PC-9 (cell line): Measurements from ENCODE around the gene OR12D1. TPM values are rescaled to one million over a fixed set of nuclear protein-coding genes. Genes with fewer than 3 reads are reported as not detected.

ENCODE experiments used
- BruUV-seq: library from RNA; stranded (reverse); fragments of 400-500 nt; replicated peaks from 2 replicates; lab custom pipeline; 2021; lab: Mats Ljungman, UMichigan
- CTCF ChIA-PET: fragments of 300-600 bp; sonication (Branson Sonifier 250); formaldehyde crosslinking; loops from one replicate; lab custom pipeline; 2022; ENCODE audit warnings: antibody characterized with exemption; lab: Charles Lee
- POLR2A ChIA-PET: fragments of 300-600 bp; sonication (Branson Sonifier 250); formaldehyde crosslinking; loops from one replicate; lab custom pipeline; 2022; ENCODE audit warnings: antibody characterized with exemption; ENCODE audit not compliant: unreplicated experiment; lab: Charles Lee
- DNase-seq, 2 experiments: peaks; one replicate each; pipeline versions ENCODE4 v3.0.0 to v3.0.0-alpha.2; 2015 to 2022; ENCODE audit warnings: mixed read lengths in 1 of 2
- H2AFZ ChIP-seq: fragments of 200-600 bp; sonication (generic); 2 replicates; pipeline ENCODE4 v1.8.1; 2017; ENCODE audit warnings: antibody characterized with exemption
- H3F3A ChIP-seq: fragments of 200-600 bp; sonication (generic); 2 replicates; pipeline ENCODE4 v1.8.1; 2017; ENCODE audit warnings: antibody characterized with exemption, mild to moderate bottlenecking, low read depth; ENCODE audit not compliant: insufficient read depth
- H3K27ac ChIP-seq: fragments of 200-600 bp; sonication (generic); 2 replicates; pipeline ENCODE4 v1.6.1; 2016; ENCODE audit warnings: mixed run types
- H3K27me3 ChIP-seq: fragments of 200-600 bp; sonication (generic); 2 replicates; pipeline ENCODE4 v1.6.1; 2016; ENCODE audit warnings: low read depth, mixed run types; ENCODE audit not compliant: insufficient read depth
- H3K36me3 ChIP-seq: fragments of 200-600 bp; sonication (generic); 2 replicates; pipeline ENCODE4 v1.6.1; 2016; ENCODE audit warnings: low read depth, mixed run types
- H3K4me1 ChIP-seq: fragments of 200-600 bp; sonication (generic); replicated peaks from 2 replicates; pipeline ENCODE4 v1.6.1; 2016; ENCODE audit warnings: mixed run types; ENCODE audit not compliant: insufficient read depth
- H3K4me2 ChIP-seq: fragments of 200-600 bp; sonication (generic); 2 replicates; pipeline ENCODE4 v1.6.1; 2017; ENCODE audit warnings: mixed run types
- H3K4me3 ChIP-seq: fragments of 200-600 bp; sonication (generic); 2 replicates; pipeline ENCODE4 v1.6.1; 2016; ENCODE audit warnings: mixed run types
- H3K79me2 ChIP-seq: fragments of 200-600 bp; sonication (generic); 2 replicates; pipeline ENCODE4 v1.6.1; 2017; ENCODE audit warnings: low read depth, mixed run types
- H3K9me2 ChIP-seq: fragments of 200-600 bp; sonication (generic); 2 replicates; pipeline ENCODE4 v1.8.1; 2017; ENCODE audit warnings: mild to moderate bottlenecking; ENCODE audit not compliant: insufficient read depth
- H3K9me3 ChIP-seq: fragments of 200-600 bp; sonication (generic); 2 replicates; pipeline ENCODE4 v1.8.1; 2016; ENCODE audit warnings: low read depth; ENCODE audit not compliant: insufficient read depth
- H4K20me1 ChIP-seq: fragments of 200-600 bp; sonication (generic); 2 replicates; pipeline ENCODE4 v1.8.1; 2017; ENCODE audit not compliant: insufficient read depth
- EZH2 ChIP-seq: fragments of 200-600 bp; sonication (generic); IDR thresholded peaks from 2 replicates; pipeline ENCODE4 v1.8.0; 2017; ENCODE audit warnings: antibody characterized with exemption, low read depth
- intact Hi-C: fragments of 100-400 bp; cut with micrococcal nuclease; formaldehyde crosslinking; loops from one replicate; pipeline ENCODE4 v1.10.0; 2022; ENCODE audit not compliant: unreplicated experiment
- total RNA-seq: library from RNA; stranded (reverse); gene quantifications from 2 replicates; pipeline ENCODE4 v1.2.3, GENCODE V29; 2021
- TF ChIP-seq, protein P1 (sequence below): fragments of 200-600 bp; sonication (generic); conservative IDR thresholded peaks from 2 replicates; pipeline ENCODE4 v1.6.1; 2017; ENCODE audit warnings: mixed run types, antibody characterized with exemption, mild to moderate bottlenecking, moderate library complexity

OR12D1 gene
- total RNA-seq, 1 experiment from 2014 or later: not detected

DNA sequence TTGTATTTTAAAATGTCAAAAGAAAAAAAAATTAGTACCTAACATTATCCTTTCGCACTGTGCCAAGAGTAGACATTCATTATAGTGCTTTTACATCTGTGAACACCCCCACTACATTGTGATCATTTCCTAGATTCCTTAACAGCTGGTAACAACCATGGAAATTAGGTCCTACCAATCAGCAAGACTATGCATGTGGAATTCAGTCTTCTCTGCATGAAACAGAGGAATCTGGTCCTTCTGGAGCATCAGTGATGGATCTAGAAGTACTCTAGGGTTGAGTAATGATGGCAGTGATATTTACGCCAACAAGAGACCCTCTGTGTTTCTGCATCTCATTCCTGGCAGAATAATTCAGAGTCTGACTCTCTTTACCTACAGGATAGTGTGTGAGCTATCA, 9.4 kb downstream of the OR12D1 start:
- Histone ChIP-seq H3K9me3 (no peaks in the 10 kb centered on the region), H2AFZ (no peak overlapping the region), H3K79me2 (no peaks in the 10 kb centered on the region), H3F3A (no peaks in the 10 kb centered on the region), H3K4me3 (no peak overlapping the region), H4K20me1 (0 out of 2 replicates have a peak, but pooled peaks cover 2% of the 10 kb centered on the region), H3K27me3 (peaks cover 15% of the 10 kb centered on the region; the same call in 1 of the 2 replicates), H3K27ac (no peak overlapping the region), H3K4me1 (no peaks in the 10 kb centered on the region), H3K36me3 (no peaks in the 10 kb centered on the region), H3K4me2 (no peak overlapping the region), H3K9me2 (peaks cover 4% of the 10 kb centered on the region; the same call in 1 of the 2 replicates)
- intact Hi-C loops: no loop called here
- no TSS peak for BruUV-seq
- DNase-seq: no peak
- no peak for TF ChIP-seq EZH2
- TF ChIP-seq, protein P1, sequence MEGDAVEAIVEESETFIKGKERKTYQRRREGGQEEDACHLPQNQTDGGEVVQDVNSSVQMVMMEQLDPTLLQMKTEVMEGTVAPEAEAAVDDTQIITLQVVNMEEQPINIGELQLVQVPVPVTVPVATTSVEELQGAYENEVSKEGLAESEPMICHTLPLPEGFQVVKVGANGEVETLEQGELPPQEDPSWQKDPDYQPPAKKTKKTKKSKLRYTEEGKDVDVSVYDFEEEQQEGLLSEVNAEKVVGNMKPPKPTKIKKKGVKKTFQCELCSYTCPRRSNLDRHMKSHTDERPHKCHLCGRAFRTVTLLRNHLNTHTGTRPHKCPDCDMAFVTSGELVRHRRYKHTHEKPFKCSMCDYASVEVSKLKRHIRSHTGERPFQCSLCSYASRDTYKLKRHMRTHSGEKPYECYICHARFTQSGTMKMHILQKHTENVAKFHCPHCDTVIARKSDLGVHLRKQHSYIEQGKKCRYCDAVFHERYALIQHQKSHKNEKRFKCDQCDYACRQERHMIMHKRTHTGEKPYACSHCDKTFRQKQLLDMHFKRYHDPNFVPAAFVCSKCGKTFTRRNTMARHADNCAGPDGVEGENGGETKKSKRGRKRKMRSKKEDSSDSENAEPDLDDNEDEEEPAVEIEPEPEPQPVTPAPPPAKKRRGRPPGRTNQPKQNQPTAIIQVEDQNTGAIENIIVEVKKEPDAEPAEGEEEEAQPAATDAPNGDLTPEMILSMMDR: no peak
- CTCF ChIA-PET: no interaction called here
- POLR2A ChIA-PET: no interaction called here

DNA sequence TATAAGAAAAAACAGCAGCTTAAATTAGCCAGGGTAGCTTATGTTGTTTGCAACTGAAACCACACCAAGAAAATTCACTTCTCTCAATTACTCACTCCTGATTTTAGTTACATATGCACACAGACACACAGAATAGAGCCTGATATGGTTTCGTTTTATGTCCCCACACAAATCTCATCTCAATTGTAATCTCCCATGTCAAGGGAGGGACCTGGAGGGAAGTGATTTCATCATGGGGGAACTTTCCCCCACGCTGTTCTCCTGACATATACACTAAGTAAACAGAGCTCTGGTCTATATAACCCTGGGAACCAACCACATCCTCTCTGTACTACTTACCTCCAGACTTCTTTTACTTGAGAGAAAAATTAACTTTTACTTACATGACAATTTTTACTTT, 9.8 kb downstream of the OR12D1 start:
- POLR2A ChIA-PET: no interaction called here
- no peaks in the 10 kb centered on the region for H3F3A ChIP-seq
- H2AFZ ChIP-seq: no peak overlapping the region
- no peaks in the 10 kb centered on the region for H3K36me3 ChIP-seq
- no peak overlapping the region for H3K27ac ChIP-seq
- 0 out of 2 replicates have a peak, but pooled peaks cover 2% of the 10 kb centered on the region for H4K20me1 ChIP-seq
- CTCF ChIA-PET: no interaction called here
- peaks cover 17% of the 10 kb centered on the region; the same call in 1 of the 2 replicates for H3K27me3 ChIP-seq
- intact Hi-C loops: no loop called here
- TF ChIP-seq, protein P1: no peak
- no peak for TF ChIP-seq EZH2
- H3K79me2 ChIP-seq: no peaks in the 10 kb centered on the region
- DNase-seq: no peak
- no TSS peak for BruUV-seq
- H3K4me1 ChIP-seq: no peaks in the 10 kb centered on the region
- no peak overlapping the region for H3K4me3 ChIP-seq
- no peaks in the 10 kb centered on the region for H3K9me3 ChIP-seq
- H3K9me2 ChIP-seq: peaks cover 4% of the 10 kb centered on the region; the same call in 1 of the 2 replicates
- H3K4me2 ChIP-seq: no peak overlapping the region

DNA sequence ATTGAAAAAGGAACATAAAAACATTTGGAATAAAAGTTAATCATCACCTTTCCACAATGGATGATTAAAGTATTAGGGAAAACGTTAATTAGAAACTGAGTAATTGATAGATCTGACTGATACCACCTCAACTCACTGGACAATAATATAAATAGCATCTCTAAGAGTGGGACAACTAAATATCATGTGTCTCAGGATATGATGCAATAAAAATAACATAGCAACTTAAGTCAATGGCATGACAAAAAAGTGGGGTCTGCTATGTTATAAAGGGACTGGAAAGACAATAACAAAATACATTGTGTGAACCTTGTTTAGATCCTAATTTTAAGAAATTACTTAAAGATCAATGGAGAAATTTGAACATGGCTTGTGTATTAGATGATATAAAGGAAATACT, 10.3 kb downstream of the OR12D1 start:
- no peaks in the 10 kb centered on the region for H3K9me3 ChIP-seq

More for the DNA sequence above, 10.3 kb downstream of the OR12D1 start:
- Histone ChIP-seq H3K4me2 (no peak overlapping the region), H3K9me2 (peaks cover 4% of the 10 kb centered on the region; the same call in 1 of the 2 replicates), H3K4me1 (no peaks in the 10 kb centered on the region), H4K20me1 (0 out of 2 replicates have a peak, but pooled peaks cover under 1% of the 10 kb centered on the region), H3K4me3 (no peak overlapping the region), H3K27me3 (peaks cover 17% of the 10 kb centered on the region; the same call in 1 of the 2 replicates), H2AFZ (no peak overlapping the region), H3K36me3 (no peaks in the 10 kb centered on the region), H3K27ac (no peak overlapping the region), H3K79me2 (no peaks in the 10 kb centered on the region), H3F3A (no peaks in the 10 kb centered on the region)
- CTCF ChIA-PET: no interaction called here
- DNase-seq: no peak
- POLR2A ChIA-PET: no interaction called here
- intact Hi-C loops: no loop called here
- BruUV-seq: no TSS peak
- TF ChIP-seq, protein P1: no peak
- no peak for TF ChIP-seq EZH2
